NOMO-1 (cell line): ENCODE measurements around the gene OXNAD1.
A peak's percentile ranks its signal among the peaks of the same experiment; 100 is the strongest.

Experiments
- DNase-seq, 2 experiments: peaks; one replicate each; lab custom pipeline; 2025; ENCODE audit not compliant: unreplicated experiment in 2 of 2; lab: John Stamatoyannopoulos, UW

OXNAD1 gene

GRCh38 chr3:16264708-16265454 is at the start of gene OXNAD1, which contains the start of gene DPH3:
TSS of gene OXNAD1 (plus strand) at chr3:16265212. CDS start at chr3:16270953, 5,741 bp downstream.
TSS of gene DPH3 (minus strand) at chr3:16264943. CDS start at chr3:16264876, 67 bp downstream.
- peak; percentile 98 to 99 for DNase-seq

- no peak for DNase-seq
Measured at GRCh38 chr3:16216373-16216935, 48.6 kb upstream of the OXNAD1 start.

GRCh38 chr3:16219777-16220176 is 45.2 kb upstream of the OXNAD1 start:
- no peak for DNase-seq

GRCh38 chr3:16221990-16222389 is 43.0 kb upstream of the OXNAD1 start:
- no peak for DNase-seq

- DNase-seq, result no peak
Measured at GRCh38 chr3:16222547-16222946, 42.5 kb upstream of the OXNAD1 start.

GRCh38 chr3:16224325-16224724 is 40.7 kb upstream of the OXNAD1 start:
- DNase-seq, result no peak

- DNase-seq, result no peak
Measured at GRCh38 chr3:16227566-16227965, 37.4 kb upstream of the OXNAD1 start.

GRCh38 chr3:16229681-16230080 is 35.3 kb upstream of the OXNAD1 start:
- peak; percentile 25 to 78 for DNase-seq

- no peak for DNase-seq
Measured at GRCh38 chr3:16231983-16232382, 33.0 kb upstream of the OXNAD1 start.

- DNase-seq, result no peak
Measured at GRCh38 chr3:16233806-16234205, 31.2 kb upstream of the OXNAD1 start.

GRCh38 chr3:16234281-16234680 is 30.7 kb upstream of the OXNAD1 start:
- no peak for DNase-seq

GRCh38 chr3:16236030-16236639 is 28.9 kb upstream of the OXNAD1 start:
- DNase-seq, result no peak

GRCh38 chr3:16236856-16237393 is 28.1 kb upstream of the OXNAD1 start:
- DNase-seq, result no peak

- no peak for DNase-seq
Measured at GRCh38 chr3:16239086-16239770, 25.8 kb upstream of the OXNAD1 start.

GRCh38 chr3:16239780-16240179 is 25.2 kb upstream of the OXNAD1 start:
- no peak for DNase-seq

GRCh38 chr3:16240229-16241023 is 24.6 kb upstream of the OXNAD1 start:
- peak in 1 of 2 experiments; percentile 23 for DNase-seq

- no peak for DNase-seq
Measured at GRCh38 chr3:16241225-16241624, 23.8 kb upstream of the OXNAD1 start.

- no peak for DNase-seq
Measured at GRCh38 chr3:16242177-16242576, 22.8 kb upstream of the OXNAD1 start.

GRCh38 chr3:16243706-16244490 is 21.1 kb upstream of the OXNAD1 start:
- DNase-seq, result no peak

- no peak for DNase-seq
Measured at GRCh38 chr3:16245609-16246008, 19.4 kb upstream of the OXNAD1 start.
